K562 (cell line): ENCODE data around the gene NOCT. TPM values are rescaled to one million over a fixed set of nuclear protein-coding genes. Genes with fewer than 3 reads are reported as not detected.

ENCODE experiments used
- CREBBP ChIP-seq: IDR thresholded peaks from one replicate; pipeline ENCODE4 v1.6.1; 2012; ENCODE audit warnings: low read depth, mild to moderate bottlenecking, control low read depth, inconsistent platforms, low read length
- ELF4 ChIP-seq: fragments of 450-650 bp; formaldehyde crosslinking; IDR thresholded peaks from 2 replicates; pipeline ENCODE4 v1.4.0; 2022; ENCODE audit warnings: missing genetic modification characterization
- EWSR1 ChIP-seq: fragments of 450-650 bp; IDR thresholded peaks from 2 replicates; pipeline ENCODE4 v1.6.1; 2018; ENCODE audit warnings: borderline replicate concordance, mild to moderate bottlenecking, low read depth, moderate library complexity; ENCODE audit not compliant: partially characterized antibody
- PYGO2 ChIP-seq: fragments of 450-650 bp; IDR thresholded peaks from 2 replicates; pipeline ENCODE4 v1.6.1; 2016; ENCODE audit warnings: mild to moderate bottlenecking, missing genetic modification characterization, moderate library complexity, missing compliant biosample characterization
- SAP30 ChIP-seq: fragments of 200-600 bp; sonication (generic); IDR thresholded peaks from 2 replicates; pipeline ENCODE4 v1.6.1; 2012; ENCODE audit warnings: borderline replicate concordance, low read depth, mild to moderate bottlenecking, moderate library complexity, low read length, control low read depth, inconsistent platforms; ENCODE audit not compliant: insufficient read depth, poor library complexity, severe bottlenecking
- SETDB1 ChIP-seq: IDR thresholded peaks from one replicate; pipeline ENCODE4 v1.6.1; 2012; ENCODE audit warnings: low read length, control low read depth, inconsistent platforms
- SIRT6 ChIP-seq: IDR thresholded peaks from one replicate; pipeline ENCODE4 v1.6.1; 2012; ENCODE audit warnings: low read depth, mild to moderate bottlenecking, control low read depth, inconsistent platforms, low read length, moderate library complexity
- ZBTB1 ChIP-seq: sonication (generic); formaldehyde crosslinking; IDR thresholded peaks from 2 replicates; pipeline ENCODE4 v1.8.1; 2023; ENCODE audit warnings: missing genetic modification reagents, low read depth, mild to moderate bottlenecking, borderline replicate concordance
- ZNF146 ChIP-seq: IDR thresholded peaks from one replicate; pipeline ENCODE4 v1.6.1; 2018; ENCODE audit warnings: missing compliant biosample characterization; ENCODE audit not compliant: unreplicated experiment
- ZNF184 ChIP-seq: sonication (generic); formaldehyde crosslinking; IDR thresholded peaks from 2 replicates; pipeline ENCODE4 v1.5.0; 2020; ENCODE audit warnings: missing genetic modification reagents
- ZNF282 ChIP-seq: sonication (generic); formaldehyde crosslinking; IDR thresholded peaks from 2 replicates; pipeline ENCODE4 v1.8.1; 2023; ENCODE audit warnings: missing genetic modification reagents
- polyA plus RNA-seq, 8 experiments: library from polyadenylated mRNA; depleted of rRNA in 4 of 8; stranded (reverse) in 5 of 8; unstranded in 3 of 8; fragments of >200 nt; fragmentation: Nextera tagmentation in 2 of 8; fragmentation: Illumina TruSeq in 1 of 8; extraction: Ambion mirVana in 2 of 8; extraction: Trizol in 1 of 8; gene quantifications; 2 replicates each; pipeline versions ENCODE4 v1.2.1 to v1.2.3, GENCODE V29; 2011 to 2014; ENCODE audit warnings: inconsistent platforms in 1 of 8, missing spikeins in 1 of 8
- total RNA-seq, 7 experiments: library from RNA; depleted of rRNA in 6 of 7; stranded (reverse); fragments of >200 nt in 6 of 7; fragmentation: Illumina TruSeq in 2 of 7; extraction: Trizol in 2 of 7; gene quantifications; 2 replicates each; pipeline versions ENCODE4 v1.2.1 to v1.2.3, GENCODE V29; 2011 to 2021; ENCODE audit warnings: low replicate concordance in 1 of 7
- TF ChIP-seq, protein P1 (sequence below): fragments of 250-450 bp; sonication (Bioruptor Pico); IDR thresholded peaks from 2 replicates; pipeline ENCODE4 v1.5.0; 2021; ENCODE audit warnings: mild to moderate bottlenecking, moderate library complexity
- TF ChIP-seq, protein P2 (sequence below): fragments of 450-650 bp; formaldehyde crosslinking; IDR thresholded peaks from 2 replicates; pipeline ENCODE4 v1.4.0; 2020; ENCODE audit warnings: mild to moderate bottlenecking
- TF ChIP-seq, protein P3 (sequence below): sonication (generic); IDR thresholded peaks from 2 replicates; pipeline ENCODE4 v1.6.1; 2016
- TF ChIP-seq, protein P4 (sequence below), 2 experiments: fragments of 200-800 bp in 1 of 2; sonication (Bioruptor generic) in 1 of 2; sonication (generic) in 1 of 2; formaldehyde crosslinking in 1 of 2; IDR thresholded peaks in 1 of 2; conservative IDR thresholded peaks in 1 of 2; 2 replicates each; pipeline versions ENCODE4 v1.5.0 to v1.6.1; 2016 to 2020; ENCODE audit warnings: missing compliant biosample characterization in 1 of 2, missing genetic modification characterization in 1 of 2, missing genetic modification reagents in 1 of 2
- TF ChIP-seq, protein P5 (sequence below): fragments of 150-350 bp; conservative IDR thresholded peaks from 2 replicates; pipeline ENCODE4 v1.6.1; 2014; ENCODE audit warnings: low read length

Gene NOCT
- total and polyA plus RNA-seq, 9 of the 15 experiments (the other 6 are each of a cell fraction or from before 2014, with no cell fraction given) = 1.3 to 20.2 (median 11.1) TPM

DNA sequence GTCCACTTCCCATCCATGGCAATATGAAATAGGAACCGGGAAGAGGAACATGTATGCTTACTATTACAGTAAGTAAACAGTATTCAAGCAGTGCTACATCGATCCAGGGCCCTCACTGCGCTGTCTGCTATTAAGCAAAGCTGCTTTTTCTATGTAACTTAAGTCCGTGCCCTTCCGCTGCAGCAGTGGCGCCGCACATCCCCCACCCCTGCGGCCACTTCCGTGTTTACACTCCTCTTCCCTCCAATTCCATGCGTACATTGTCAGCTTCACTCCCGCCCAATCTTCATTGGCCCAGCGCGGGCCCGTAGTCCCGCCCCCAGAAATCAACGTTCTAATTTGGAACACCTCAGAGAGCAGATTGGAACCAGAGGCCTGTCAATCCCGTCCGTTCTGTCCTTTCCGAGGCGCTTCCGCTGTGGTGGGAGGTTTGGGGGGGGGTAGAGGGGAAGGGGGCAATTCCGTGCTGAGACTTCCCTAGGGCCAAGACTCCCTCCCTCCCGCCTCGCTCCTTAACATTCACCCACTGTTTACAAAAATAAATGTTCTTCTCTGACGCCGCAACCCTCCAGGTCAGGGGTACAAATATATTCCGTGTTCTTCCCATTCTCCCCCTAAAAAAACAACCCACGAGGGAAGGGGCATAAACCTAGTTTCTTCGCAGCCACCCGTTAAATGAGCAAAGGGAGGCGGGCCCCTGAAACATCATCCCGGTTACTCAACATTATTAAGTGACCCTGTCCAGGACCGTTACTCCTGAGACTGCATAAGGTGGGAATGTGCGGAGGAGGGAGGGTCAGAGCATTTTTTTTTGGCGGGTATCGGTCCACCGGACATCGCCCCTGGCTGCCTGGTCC, 67.4 kb downstream of the NOCT start (continued):
- TF ChIP-seq, protein P1, sequence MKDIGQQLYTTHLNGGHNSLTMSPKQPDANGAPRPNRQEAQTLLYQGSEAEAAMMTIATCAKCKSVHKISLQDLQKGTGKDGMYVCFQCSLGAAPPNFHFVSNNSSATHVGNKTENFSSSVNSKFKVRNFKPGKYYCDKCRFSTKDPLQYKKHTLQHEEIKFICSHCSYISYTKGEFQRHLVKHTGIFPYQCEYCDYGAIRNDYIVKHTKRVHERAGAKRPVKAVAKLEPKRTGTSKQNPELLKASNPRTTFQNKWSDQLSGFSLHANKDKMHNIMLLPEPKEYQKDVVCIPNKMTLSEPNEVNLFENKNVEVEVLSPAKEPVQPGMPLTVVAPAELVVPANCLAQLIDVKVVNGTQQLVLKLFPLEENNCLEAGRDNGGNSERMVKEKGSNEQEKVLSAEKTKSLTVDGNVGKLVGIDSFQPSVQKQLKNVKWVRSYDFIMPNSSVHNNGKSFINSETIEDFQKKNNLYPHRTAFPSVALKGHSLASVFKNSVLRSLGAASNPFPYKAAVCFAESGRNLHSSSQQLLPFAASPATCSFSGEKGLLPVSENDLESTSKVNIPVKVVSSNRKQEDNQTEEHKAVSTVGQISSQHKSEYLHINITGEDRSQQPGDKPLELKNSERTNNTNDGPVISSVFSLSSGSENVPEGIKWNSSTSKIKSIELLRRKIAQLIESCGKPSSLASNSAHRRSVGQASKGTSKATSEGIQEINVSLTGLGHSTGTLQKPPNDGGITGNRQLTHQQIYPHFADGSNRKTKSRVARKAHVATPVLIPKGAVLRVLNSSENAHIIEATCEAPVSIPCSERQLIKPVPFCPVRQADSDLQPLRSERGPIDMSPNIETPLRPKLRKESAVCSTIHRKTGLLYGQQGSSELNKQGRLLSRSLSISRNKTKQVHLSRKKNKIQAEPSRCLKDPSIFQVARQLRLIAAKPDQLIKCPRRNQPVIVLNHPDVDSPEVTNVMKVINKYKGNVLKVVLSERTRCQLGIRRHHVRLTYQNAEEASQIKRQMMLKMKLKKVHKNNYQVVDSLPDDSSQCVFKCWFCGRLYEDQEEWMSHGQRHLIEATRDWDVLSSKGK (CRISPR knock-in tag) = no peak
- TF ChIP-seq ZNF184 (CRISPR knock-in tag) (no peak), ZNF146 (peak; percentile 2), ZNF282 (CRISPR knock-in tag) (no peak), CREBBP (no peak), EWSR1 (no peak), PYGO2 (no peak), SAP30 (peak; percentile 91), ELF4 (peak; percentile 98), SIRT6 (no peak), SETDB1 (no peak), ZBTB1 (CRISPR knock-in tag) (no peak)
- TF ChIP-seq, protein P2, sequence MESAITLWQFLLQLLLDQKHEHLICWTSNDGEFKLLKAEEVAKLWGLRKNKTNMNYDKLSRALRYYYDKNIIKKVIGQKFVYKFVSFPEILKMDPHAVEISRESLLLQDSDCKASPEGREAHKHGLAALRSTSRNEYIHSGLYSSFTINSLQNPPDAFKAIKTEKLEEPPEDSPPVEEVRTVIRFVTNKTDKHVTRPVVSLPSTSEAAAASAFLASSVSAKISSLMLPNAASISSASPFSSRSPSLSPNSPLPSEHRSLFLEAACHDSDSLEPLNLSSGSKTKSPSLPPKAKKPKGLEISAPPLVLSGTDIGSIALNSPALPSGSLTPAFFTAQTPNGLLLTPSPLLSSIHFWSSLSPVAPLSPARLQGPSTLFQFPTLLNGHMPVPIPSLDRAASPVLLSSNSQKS (CRISPR knock-in tag) = no peak
- TF ChIP-seq, protein P3, sequence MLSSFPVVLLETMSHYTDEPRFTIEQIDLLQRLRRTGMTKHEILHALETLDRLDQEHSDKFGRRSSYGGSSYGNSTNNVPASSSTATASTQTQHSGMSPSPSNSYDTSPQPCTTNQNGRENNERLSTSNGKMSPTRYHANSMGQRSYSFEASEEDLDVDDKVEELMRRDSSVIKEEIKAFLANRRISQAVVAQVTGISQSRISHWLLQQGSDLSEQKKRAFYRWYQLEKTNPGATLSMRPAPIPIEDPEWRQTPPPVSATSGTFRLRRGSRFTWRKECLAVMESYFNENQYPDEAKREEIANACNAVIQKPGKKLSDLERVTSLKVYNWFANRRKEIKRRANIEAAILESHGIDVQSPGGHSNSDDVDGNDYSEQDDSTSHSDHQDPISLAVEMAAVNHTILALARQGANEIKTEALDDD = no peak
- TF ChIP-seq, protein P4, sequence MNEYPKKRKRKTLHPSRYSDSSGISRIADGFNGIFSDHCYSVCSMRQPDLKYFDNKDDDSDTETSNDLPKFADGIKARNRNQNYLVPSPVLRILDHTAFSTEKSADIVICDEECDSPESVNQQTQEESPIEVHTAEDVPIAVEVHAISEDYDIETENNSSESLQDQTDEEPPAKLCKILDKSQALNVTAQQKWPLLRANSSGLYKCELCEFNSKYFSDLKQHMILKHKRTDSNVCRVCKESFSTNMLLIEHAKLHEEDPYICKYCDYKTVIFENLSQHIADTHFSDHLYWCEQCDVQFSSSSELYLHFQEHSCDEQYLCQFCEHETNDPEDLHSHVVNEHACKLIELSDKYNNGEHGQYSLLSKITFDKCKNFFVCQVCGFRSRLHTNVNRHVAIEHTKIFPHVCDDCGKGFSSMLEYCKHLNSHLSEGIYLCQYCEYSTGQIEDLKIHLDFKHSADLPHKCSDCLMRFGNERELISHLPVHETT (CRISPR knock-in tag; conservative IDR thresholded peaks at IDR 0.05 in 1 of 2, IDR thresholded peaks at IDR 0.05 in 1 of 2) = no peak
- TF ChIP-seq, protein P5, sequence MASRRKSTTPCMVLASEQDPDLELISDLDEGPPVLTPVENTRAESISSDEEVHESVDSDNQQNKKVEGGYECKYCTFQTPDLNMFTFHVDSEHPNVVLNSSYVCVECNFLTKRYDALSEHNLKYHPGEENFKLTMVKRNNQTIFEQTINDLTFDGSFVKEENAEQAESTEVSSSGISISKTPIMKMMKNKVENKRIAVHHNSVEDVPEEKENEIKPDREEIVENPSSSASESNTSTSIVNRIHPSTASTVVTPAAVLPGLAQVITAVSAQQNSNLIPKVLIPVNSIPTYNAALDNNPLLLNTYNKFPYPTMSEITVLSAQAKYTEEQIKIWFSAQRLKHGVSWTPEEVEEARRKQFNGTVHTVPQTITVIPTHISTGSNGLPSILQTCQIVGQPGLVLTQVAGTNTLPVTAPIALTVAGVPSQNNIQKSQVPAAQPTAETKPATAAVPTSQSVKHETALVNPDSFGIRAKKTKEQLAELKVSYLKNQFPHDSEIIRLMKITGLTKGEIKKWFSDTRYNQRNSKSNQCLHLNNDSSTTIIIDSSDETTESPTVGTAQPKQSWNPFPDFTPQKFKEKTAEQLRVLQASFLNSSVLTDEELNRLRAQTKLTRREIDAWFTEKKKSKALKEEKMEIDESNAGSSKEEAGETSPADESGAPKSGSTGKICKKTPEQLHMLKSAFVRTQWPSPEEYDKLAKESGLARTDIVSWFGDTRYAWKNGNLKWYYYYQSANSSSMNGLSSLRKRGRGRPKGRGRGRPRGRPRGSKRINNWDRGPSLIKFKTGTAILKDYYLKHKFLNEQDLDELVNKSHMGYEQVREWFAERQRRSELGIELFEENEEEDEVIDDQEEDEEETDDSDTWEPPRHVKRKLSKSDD = no peak
